Duodenal mucosa (tissue), 2 donors: ENCODE measurements around the gene TBC1D2B.
"Not testable (repeated sequence)": the region's sequence is repeated elsewhere in the genome, so short reads cannot be mapped to it uniquely, and the experiment has no call there.

Experiments used
- H3K27ac ChIP-seq: one replicate; pipeline ENCODE4 v1.7.0; 2013; ENCODE audit warnings: low read depth, low read length
- H3K27me3 ChIP-seq, 2 donors: one replicate each; pipeline ENCODE4 v1.7.0; 2013; ENCODE audit warnings: low read length in 2 of 2, control low read depth in 1 of 2; ENCODE audit not compliant: insufficient read depth in 2 of 2, control insufficient read depth in 1 of 2
- H3K36me3 ChIP-seq, 2 donors: one replicate each; pipeline ENCODE4 v1.7.0; 2013; ENCODE audit warnings: low read length in 2 of 2, control low read depth in 1 of 2; ENCODE audit not compliant: insufficient read depth in 2 of 2, control insufficient read depth in 1 of 2
- H3K4me1 ChIP-seq, 2 donors: one replicate each; pipeline ENCODE4 v1.7.0; 2013; ENCODE audit warnings: low read length in 2 of 2, control low read depth in 1 of 2; ENCODE audit not compliant: insufficient read depth in 2 of 2, control insufficient read depth in 1 of 2
- H3K4me3 ChIP-seq, 2 donors: one replicate each; pipeline ENCODE4 v1.7.0; 2013; ENCODE audit warnings: low read length in 2 of 2, low read depth in 1 of 2
- H3K9ac ChIP-seq, 2 donors: one replicate each; pipeline ENCODE4 v1.7.0; 2013; ENCODE audit warnings: low read length in 2 of 2, low read depth in 1 of 2
- H3K9me3 ChIP-seq, 2 donors: one replicate each; pipeline ENCODE4 v1.7.0; 2013; ENCODE audit warnings: low read length in 2 of 2, control low read depth in 1 of 2; ENCODE audit not compliant: control insufficient read depth in 1 of 2

Gene TBC1D2B

DNA sequence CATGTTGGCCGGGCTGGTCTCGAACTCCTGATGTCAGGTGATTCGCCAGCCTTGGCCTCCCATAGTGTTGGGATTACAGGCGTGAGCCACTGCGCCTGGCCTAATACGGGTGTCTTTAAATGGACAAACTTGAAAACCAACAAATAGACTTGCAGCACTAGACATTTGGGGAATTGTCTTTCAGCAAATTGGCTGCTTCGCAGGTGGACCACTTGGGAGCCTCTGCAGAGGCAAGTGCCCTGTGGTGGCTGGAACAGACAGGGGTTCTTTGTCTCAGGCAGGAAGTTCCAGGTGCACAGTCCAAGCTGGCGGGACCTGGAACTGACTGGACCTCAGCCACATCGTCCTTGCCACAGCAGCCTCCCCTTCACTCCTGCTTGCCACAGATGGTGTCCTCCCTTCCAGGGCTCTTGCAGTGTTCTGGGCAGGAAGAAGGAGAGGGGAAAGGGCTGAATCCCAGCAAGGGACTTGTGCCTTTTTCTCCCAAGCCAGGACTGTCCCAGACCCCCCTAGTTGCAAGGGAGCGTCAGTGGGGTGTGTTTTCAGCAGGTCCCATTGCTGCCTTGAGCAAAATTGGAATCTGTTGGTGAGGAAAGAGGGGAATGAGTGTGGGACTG, 94.3 kb downstream of the TBC1D2B start:
- H3K9ac ChIP-seq, result no peak overlapping the region
- H3K27ac ChIP-seq, result no peak overlapping the region
- H3K4me1 ChIP-seq, result no peaks in the 10 kb centered on the region
- no peaks in the 10 kb centered on the region for H3K36me3 ChIP-seq
- no peak overlapping the region for H3K4me3 ChIP-seq
- H3K9me3 ChIP-seq, result no peaks in the 10 kb centered on the region
- H3K27me3 ChIP-seq, result peaks cover 0 to 2% of the 10 kb centered on the region in 2 donors

DNA sequence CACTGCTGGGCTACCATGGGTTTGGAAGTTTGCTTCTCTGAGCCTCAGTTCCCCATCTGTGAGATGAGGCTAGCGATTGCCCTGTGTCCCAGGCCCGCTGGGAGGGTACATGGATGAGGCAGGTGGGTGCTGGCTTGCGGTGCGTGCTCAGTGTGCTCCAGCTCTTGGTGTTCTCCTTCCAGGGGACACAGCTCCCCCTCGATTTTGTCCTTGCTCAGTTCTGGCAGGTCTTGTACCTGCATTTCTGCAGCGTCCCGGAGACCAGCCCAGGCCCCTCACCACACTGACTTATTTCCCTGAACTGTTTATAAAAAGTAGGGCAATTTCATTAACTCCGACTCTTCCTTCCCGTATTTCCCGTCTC, 95.4 kb downstream of the TBC1D2B start:
- Histone ChIP-seq H3K36me3 (no peaks in the 10 kb centered on the region), H3K9me3 (no peaks in the 10 kb centered on the region), H3K27ac (no peak overlapping the region), H3K9ac (no peak overlapping the region), H3K4me3 (no peak overlapping the region), H3K4me1 (no peaks in the 10 kb centered on the region), H3K27me3 (peaks cover 0 to 2% of the 10 kb centered on the region in 2 donors)

DNA sequence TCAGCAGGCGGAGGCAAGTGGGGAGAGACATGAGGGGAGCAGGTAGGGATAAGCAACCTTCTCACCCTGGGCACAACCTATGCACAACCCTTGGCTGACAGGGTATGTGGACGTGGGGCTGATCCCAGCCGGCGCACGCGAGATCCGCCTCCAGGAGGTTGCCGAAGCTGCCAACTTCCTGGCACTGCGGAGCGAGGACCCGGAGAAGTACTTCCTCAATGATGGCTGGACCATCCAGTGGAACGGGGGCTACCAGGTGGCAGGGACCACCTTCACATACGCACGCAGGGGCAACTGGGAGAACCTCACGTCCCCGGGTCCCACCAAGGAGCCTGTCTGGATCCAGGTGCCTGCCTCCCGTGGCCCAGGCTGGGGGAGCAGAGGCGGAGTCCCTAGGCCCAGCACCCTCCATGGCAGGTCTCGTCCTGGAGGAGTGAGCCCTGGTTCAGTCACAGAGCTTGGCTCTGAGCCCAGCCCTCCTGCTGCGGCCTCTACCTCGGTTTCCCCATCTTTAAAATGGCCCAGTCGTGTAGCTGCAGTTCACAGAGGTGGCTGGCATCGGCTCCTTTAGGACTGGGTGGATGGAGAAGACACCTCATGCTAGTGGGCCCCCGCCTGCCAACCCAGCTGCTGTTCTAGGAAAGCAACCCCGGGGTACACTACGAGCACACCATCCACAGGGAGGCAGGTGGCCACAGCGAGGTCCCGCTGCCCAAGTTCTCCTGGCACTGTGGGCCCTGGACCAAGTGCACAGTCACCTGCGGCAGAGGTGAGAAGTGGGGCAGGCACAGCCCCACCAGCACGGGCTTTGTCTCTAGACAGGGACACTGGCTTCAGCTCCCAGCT, 96.0 kb downstream of the TBC1D2B start:
- Histone ChIP-seq H3K36me3 (no peaks in the 10 kb centered on the region), H3K4me3 (no peak overlapping the region), H3K27me3 (peaks cover 0 to 2% of the 10 kb centered on the region in 2 donors), H3K4me1 (no peaks in the 10 kb centered on the region), H3K27ac (no peak overlapping the region), H3K9me3 (no peaks in the 10 kb centered on the region), H3K9ac (no peak overlapping the region)

DNA sequence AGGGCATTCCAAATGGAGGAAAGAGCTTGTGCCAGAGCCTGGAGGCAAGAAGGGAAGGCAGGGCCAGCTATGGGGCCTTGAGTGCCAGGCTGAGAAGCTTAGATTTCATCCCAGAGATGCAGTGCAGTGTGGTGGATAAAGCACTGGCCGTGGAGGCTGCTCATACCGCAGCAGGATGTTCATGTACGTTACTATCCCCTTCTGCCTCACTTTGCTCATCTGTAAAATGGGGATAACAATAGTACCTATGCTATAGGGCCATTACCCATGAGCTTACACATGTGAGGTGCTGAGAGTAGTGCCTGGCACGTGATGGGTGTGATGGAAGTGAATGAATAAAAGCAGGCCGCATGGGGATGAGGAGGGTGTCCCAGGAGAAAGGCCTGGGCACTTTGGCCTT, 96.8 kb downstream of the TBC1D2B start:
- H3K27me3 ChIP-seq, H3K9me3 ChIP-seq, H3K4me3 ChIP-seq, H3K4me1 ChIP-seq, H3K27ac ChIP-seq, H3K36me3 ChIP-seq, H3K9ac ChIP-seq: not testable (repeated sequence)

DNA sequence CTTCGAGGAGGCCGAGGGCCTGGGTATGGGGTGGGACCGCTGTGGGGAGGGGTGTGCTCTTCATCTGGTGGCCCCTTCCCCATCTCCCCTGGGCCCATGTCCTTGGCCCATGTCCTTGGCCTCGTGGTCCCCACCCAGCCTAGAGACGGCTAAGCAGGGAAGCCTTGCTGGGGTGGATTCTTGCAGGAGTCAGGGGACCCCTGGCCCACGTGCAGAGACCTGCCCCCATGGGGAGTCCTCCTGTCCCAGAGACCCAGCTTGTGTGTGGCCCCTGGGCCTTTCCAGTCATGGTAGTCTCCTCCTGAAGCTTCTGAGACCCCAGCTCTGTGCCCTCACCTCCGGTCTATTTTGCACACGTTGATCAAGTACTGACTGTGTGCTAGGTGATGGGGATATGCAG, 97.4 kb downstream of the TBC1D2B start:
- Histone ChIP-seq H3K27me3 (peaks cover 0 to 2% of the 10 kb centered on the region in 2 donors), H3K27ac (no peak overlapping the region), H3K4me3 (no peak overlapping the region), H3K9me3 (no peaks in the 10 kb centered on the region), H3K9ac (no peak overlapping the region), H3K4me1 (no peaks in the 10 kb centered on the region), H3K36me3 (no peaks in the 10 kb centered on the region)

DNA sequence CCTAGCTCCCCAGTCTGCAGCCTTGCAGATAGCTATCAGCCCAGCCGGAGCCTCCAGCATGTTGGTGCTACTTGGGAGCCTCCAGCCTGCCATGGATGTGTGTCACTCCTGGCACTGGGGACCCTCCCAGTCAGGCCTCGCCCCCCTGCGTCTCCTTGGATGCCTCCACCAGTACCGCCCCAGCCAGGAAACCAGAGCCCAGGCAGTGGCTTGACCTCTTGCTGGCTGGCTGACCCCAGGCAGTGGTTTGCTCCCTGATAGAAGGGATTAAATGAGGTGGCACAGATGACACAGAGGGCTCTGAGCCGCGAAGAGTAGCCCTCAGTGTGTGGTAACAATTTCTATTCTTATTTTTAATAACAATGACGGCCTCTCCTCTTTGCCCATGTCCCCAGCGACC, 98.4 kb downstream of the TBC1D2B start:
- H3K4me3 ChIP-seq, H3K27me3 ChIP-seq, H3K36me3 ChIP-seq, H3K9ac ChIP-seq, H3K9me3 ChIP-seq, H3K27ac ChIP-seq, H3K4me1 ChIP-seq: not testable (repeated sequence)

DNA sequence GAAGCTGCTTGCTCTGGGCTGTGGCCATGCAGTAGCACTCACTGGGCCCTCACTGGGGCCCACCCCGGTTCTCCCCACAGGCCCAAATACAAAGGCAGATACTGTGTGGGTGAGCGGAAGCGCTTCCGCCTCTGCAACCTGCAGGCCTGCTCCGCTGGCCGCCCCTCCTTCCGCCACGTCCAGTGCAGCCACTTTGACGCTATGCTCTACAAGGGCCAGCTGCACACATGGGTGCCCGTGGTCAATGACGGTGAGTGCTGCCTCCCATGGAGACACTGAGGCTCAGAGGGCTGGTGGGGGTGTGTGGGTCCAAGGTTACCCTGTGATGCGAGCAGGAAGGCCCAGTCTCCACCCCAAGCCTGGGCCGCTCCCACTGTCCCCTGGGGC, 98.8 kb downstream of the TBC1D2B start:
- H3K4me1 ChIP-seq, H3K9ac ChIP-seq, H3K27me3 ChIP-seq, H3K27ac ChIP-seq, H3K36me3 ChIP-seq, H3K9me3 ChIP-seq, H3K4me3 ChIP-seq: not testable (repeated sequence)

DNA sequence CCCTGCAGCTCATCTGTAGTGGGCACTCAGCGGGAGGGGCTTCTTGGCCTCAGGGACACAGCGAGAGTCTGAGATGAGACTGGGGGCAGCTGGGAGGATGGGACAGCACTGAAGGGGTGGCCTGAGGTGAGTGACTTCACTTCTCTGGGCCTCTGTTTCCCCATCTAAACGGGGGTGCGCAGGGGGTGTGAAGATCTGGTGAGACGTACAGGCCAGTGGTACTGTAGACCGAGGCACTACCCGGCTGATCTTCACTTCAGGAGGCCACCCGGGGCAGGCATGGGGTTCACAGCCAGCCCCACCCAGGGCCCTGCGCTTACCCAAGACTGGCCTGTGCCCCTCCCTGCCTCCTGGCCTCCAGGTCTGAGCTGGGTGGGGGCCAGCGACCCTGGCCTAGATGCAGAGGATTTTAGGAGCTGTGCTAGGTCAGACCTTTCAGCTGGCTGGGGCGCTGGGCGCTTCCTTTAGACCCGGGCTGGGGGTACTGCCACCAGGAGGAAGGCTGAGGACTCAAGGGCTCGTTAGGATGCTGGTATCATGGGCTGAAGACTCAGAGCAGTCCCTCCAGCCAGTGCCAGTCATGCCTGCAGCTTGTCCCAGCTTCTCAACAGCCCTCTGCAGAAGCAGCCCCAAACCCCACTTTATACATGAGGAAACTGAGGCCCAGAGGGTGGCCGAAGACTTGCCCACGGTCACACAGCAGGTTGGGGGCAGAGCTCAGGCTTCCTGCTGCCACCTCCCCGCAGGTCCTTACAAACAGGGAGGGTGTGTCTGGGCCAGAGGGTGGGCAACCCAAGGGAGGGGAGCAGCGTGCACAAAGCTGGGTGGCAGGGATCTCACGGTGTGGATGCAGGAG, 99.4 kb downstream of the TBC1D2B start:
- not testable (repeated sequence) for H3K9ac ChIP-seq, H3K36me3 ChIP-seq, H3K9me3 ChIP-seq, H3K27ac ChIP-seq, H3K4me3 ChIP-seq, H3K4me1 ChIP-seq, H3K27me3 ChIP-seq

DNA sequence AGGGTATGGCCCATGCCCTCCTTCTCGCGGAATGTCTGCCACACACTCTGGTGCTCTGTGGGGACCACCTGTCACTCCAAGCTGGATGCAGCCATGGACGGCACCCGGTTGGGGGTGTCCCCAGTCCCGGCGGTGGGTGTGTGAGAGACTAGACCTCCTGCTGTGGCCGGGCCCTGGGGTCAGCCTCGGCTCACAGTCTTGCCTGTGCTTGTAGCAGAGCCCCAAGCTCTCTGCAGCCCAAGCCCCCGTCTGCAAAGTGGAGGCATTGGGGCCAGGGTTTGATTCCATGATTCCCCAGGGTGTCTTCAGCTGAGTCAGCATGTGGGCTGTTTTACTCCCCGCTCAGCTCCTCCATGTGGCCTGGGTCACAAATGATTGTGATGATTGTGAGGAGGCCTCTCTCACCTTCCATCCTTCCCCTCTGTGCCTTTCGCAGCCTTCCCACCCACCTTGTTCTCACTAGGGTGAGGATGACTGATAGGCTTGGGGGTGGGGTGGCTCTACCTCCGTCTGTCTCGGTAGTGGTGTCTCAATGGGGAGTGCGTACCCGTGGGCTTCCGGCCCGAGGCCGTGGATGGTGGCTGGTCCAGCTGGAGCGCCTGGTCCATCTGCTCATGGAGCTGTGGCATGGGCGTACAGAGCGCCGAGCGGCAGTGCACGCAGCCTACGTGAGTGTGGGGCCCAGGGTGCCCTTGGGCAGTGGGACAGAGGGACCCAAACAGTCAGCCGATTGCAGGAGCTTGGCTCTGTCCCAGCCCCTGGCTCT, 100.6 kb downstream of the TBC1D2B start:
- not testable (repeated sequence) for H3K4me3 ChIP-seq, H3K36me3 ChIP-seq, H3K9me3 ChIP-seq

DNA sequence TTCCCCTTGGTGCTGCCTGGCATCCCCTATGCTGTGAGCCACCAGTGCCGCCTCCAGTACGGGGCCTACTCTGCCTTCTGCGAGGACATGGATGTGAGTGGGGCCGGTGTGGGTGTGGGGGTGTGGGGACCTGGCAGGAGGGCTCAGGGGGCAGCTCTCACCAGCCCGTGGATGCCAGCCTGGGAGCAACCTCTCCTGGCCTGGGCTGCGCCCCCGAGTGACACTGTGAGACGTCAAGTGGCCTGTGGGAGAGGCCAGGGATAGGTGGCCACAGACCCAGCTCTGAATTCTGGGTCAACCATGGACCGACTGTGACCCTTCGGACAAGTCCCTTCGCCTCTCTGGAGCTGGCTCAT, 101.4 kb downstream of the TBC1D2B start:
- not testable (repeated sequence) for H3K9me3 ChIP-seq, H3K27me3 ChIP-seq, H3K4me1 ChIP-seq, H3K27ac ChIP-seq, H3K9ac ChIP-seq, H3K36me3 ChIP-seq, H3K4me3 ChIP-seq

More for the DNA sequence above, 100.6 kb downstream of the TBC1D2B start:
- not testable (repeated sequence) for H3K27ac ChIP-seq, H3K4me1 ChIP-seq, H3K9ac ChIP-seq, H3K27me3 ChIP-seq
